DMS53 treated with DMSO at 0.1 percent for 48 hours (cell line): ENCODE data around the gene OSTC.

Experiments used
- DNase-seq: peaks from one replicate; lab custom pipeline; 2025; ENCODE audit not compliant: unreplicated experiment; lab: John Stamatoyannopoulos, UW

The OSTC gene

DNA sequence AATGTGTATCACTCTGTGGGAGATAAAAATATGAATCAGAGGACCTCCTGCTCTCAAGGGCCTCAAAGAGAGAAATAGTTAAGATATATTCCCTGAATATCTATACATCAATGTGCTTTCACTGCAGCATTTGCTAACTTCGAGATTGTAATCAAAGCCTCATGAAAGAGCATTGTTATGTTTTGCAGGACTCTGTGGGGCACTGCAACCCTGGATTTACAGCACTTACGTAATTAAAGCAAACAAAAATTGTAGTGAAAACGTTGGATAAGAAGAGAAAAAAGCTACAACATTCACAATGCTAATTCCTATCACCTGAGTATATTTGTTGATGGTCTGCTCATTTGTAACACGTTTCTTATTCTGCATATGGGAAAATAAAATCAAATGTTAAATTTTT lies 64.5 kb downstream of the OSTC start:
- DNase-seq, result no peak

DNA sequence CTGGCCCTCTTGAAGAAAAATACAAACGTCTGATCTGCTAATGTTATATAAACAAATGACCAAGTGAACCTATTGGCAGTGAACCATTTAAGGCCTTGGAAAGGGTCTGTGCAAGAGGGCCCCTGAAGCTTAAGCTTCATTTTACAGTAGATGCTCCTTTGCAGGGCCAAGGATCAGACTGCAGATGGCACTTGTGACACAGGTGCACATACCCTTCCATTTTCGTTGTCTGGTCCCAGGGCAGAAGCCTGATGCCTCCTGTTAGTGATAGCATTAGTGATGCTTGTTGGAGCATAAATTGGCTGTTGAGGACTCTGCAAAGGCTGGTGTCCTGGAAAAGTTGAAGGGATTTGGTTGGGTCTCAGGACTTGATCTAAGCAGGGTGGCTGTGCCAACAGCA lies 65.9 kb downstream of the OSTC start:
- DNase-seq, result no peak

DNA sequence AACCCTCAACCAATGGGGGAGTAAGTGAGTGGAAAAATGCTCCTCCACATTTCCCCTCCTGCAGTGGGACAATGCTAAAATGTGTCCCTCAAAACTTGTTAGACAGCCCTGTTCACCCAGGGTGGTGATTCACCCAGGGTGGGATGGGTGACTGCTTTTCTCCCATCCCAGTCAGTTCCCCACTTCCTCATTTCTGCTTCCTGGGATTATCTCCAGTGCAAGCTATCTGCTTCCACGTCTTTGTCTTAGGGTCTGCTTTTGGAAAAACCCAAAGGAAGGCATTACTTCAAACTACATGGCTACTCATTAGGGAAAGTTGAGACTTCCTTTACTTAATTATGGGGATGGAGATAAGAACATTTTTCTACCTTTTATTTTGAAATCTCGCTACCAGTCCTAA lies 67.0 kb downstream of the OSTC start:
- DNase-seq, result no peak
